ENCODE data around the gene ENAH.

ENAH gene

DNA sequence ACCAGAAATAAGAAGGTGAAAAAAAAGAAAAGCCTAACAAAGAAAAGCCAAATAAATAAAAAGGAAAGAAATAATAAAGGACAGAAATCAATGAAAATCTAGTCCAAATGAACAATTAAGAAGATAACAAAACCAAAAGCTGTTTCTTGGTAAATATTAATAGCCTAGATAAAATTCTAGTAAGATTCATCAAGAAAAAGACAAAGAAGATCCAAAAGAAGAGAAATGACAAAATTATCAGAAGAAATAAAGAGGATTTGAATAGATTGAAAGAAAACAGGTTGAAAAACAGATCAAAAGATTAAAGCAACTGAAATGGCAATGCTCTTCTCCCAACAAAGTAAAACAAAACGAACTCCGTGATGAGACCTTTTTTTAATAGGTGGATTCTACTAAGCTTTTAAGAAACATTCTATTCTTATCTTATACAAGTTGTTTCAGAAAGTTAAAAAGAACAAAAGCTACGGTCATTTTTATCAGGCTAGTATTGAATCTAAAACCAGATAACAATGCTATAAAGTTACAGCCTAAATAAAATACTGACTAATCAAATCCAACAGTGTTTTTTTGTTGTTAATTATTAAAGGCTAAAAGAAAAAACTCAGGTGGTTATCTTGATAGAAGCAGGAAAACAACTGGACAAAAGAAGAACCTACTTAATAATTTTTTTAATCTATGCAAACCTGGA lies 50.9 kb downstream of the ENAH start:
- no peak for DNase-seq

- DNase-seq, result no peak
Measured at GRCh38 chr1:225598847-225599246, 54.1 kb downstream of the ENAH start.

DNA sequence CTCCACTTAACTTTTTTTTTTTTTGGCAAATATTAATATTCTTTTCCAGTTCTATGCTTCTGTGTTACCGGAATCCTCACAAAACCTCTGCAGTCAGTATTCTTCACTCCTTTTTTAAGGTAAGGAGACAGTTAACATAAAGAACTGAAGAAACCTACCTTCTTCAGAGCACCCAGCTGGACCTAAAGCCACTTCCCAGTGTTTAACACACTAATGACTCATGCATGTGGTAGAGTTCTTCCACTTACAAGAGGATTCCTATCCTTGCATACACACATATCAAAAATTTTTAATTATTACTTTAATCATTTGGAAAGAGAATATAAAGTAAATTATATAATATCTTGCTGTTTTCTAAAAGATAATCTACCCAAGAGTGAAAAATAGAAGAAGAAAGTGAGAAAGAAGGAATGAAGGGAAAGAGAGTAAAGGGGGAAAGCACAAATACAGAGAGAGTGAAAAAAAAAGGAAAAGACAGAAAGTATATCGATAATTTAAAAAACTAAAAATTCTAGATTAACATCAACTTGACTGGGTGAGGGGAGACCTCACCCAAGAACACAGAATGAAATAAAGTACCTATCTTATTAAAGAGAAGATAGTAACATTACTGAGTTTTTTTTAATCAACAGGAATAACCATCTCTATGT lies 54.9 kb downstream of the ENAH start:
- no peak for DNase-seq

- no peak for DNase-seq
Measured at GRCh38 chr1:225596736-225597135, 56.2 kb downstream of the ENAH start.

- DNase-seq, result no peak
Measured at GRCh38 chr1:225595974-225596551, 56.9 kb downstream of the ENAH start.

DNA sequence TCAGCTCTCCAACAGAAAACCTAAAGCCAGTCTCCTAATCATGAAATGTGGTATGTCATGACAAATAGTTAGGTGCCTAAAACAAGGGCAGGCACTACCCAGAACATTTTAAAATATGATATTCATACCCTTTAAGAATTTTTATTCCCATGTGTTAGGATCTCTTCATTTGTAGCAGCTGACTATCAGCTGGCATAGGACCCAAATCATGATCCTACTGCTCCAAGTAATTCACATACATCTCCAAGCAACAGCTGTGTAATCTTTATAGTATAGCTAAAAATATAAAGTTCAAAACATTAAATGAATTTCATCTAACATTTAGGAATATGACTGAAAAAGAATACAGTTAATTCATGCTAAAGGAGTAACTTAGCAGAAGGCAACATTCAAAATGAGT lies 57.5 kb downstream of the ENAH start:
- no peak for DNase-seq

- DNase-seq, result no peak
Measured at GRCh38 chr1:225593414-225593813, 59.5 kb downstream of the ENAH start.

- DNase-seq, result no peak
Measured at GRCh38 chr1:225592362-225593025, 60.4 kb downstream of the ENAH start.

DNA sequence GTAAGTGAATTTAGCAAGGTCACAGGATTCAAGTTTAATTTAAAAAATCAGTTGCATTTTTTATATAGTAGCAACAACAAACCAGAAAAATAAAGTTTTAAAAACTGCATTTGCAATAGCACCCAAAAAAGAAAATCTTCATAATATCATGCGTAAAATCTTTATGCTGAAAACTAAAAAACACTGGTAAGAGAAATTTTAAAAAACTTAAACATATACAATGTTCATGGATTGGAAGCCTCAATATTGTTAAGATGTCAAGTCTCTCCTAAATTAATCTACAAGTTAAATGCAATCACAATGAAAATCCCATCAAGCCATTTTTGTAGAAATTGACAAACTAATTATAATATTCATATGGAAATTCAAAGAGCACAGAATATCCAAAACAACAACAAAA lies 65.6 kb downstream of the ENAH start:
- no peak for DNase-seq

DNA sequence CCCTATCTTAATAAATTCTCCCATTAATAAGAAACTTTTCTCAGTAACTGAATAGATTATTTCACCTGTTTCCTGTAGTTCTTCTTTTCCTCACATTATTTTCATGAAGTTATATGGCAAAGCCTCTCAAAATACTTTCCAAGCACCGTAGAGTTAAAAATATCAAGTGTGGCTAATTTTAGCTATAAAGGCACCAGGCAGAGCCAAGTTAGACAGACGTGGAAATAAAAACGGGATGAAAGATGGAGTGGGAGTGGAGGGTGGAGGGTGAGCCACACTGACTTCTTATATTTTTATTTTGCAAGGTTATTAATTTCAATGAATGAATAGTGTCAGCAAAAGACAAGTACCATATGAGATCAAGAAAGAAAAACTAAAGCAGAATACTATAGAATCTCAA lies 71.7 kb downstream of the ENAH start:
- no peak for DNase-seq

DNA sequence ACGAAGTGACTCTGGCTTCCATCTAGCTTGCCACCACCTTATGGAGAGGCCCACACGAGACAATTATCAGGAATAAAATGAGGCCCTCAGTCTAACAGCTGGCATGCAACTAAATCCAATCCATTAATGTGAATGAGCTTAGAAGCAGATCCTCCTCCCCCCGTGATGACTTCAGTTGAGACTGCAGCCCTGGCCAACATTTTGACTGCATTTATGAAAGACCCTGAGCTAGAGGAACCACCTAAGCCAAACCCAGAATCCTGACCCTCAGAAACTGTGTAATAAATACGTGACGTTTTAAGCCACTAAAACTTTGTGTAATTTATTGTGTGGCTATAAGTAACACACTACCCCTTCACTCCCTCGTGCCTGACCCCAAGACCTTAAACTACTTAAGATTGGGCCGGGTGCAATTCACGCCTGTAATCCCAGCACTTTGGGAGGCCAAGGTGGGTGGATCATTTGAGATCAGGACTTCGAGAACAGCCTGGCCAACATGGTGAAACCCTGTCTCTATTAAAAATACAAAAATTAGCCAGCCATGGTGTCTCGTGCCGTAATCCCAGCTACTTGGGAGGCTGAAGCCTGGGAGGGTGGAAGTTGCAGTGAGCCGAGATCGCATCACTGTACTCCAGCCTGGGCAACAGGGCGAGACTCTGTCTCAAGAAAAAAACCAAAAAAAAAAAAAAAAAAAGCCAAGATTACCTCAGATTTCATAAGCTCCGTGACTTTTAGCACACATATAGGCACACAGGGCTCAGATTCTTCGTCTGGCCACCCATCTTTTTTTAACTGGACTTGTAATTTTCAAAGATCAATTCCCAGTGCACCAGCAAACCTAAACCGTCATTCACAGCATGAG lies 72.5 kb downstream of the ENAH start:
- DNase-seq, result no peak

GRCh38 chr1:225578251-225578977 lies 74.5 kb downstream of the ENAH start:
- DNase-seq, result no peak

DNA sequence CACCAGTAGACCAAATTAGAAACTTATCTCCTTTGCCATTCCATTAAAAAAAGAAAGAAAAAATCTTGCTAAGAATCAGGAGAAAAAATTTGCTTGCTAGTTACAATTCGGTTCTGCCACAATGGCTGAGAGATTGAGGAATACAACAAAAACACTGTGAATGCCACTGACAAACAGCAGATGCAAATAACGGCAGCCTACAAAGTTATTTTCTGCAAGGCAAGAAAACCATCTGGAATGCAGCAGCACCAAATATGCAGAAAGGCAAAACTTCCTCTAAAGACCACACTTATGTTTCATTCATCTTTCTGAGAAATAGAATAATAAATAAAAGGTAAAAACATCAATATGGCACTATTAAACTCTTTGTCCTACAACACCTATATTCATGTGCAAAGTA lies 75.7 kb downstream of the ENAH start:
- DNase-seq, result no peak

- DNase-seq, result no peak
Measured at GRCh38 chr1:225573216-225573615, 79.7 kb downstream of the ENAH start.

- no peak for DNase-seq
Measured at GRCh38 chr1:225572422-225572821, 80.5 kb downstream of the ENAH start.

GRCh38 chr1:225567789-225568188 lies 85.1 kb downstream of the ENAH start:
- no peak for DNase-seq

GRCh38 chr1:225565847-225566246 lies 87.1 kb downstream of the ENAH start:
- no peak for DNase-seq

GRCh38 chr1:225561675-225562074 lies 91.2 kb downstream of the ENAH start:
- no peak for DNase-seq

DNA sequence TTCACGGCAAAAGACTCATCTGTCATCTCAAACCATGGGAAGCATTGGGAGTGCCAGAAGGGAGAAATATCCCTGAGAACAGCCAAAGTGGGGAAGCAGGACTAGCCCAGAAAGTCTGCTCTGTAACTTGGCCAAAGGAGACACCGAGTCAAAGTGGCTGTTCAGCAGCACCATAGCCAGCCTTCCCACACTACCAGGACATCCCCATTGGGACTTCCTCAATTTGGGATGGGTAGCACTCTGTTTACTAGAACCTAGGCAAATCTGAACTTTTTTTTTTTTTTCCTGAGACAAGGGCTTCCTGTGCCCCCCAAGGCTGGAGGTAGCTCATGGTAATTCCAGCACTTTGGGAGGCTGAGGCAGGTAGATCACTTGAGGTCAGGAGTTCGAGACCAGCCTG lies 93.0 kb downstream of the ENAH start:
- no peak for DNase-seq

GRCh38 chr1:225559326-225559725 lies 93.6 kb downstream of the ENAH start:
- DNase-seq, result no peak

DNA sequence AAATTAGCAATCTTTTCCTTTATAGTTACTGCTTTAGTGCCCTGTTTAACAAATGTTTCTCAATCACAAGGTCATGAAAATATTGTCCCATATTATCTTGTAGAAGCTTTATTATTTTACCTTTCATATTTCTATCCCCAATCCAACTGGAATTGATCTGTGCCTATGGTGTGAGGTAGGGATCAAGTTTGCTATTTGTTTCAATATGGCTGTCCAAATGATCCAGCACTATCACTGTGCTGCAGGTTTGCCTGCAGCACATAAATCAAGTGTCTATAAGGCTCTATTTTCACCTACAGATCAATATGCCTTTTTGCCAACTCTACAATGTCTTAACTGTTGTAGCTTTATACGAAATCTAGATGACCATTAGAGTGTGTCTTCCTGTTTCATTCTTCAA lies 96.2 kb downstream of the ENAH start:
- no peak for DNase-seq

DNA sequence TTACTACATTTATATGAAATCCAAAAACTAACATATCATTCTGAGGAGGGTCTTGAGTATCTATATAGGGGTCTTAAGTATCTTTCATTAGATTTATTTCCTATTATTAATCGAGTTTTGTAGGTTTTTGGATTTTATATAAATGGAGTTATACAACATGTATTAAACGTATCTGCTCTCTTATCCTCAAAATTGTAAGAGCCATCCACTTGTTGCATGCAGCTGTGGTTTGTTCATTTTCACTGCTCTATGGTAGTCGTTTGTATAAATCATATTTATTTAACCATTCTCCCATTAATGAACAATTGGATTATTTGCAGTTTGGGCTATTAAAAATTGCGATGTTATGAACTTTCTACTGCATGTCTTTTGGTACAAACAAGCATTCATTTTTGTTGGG lies 97.1 kb downstream of the ENAH start:
- no peak for DNase-seq

Measured in GF-D8 (cell line).